ENCODE results near the gene CTIF. TPM values are rescaled to one million over a fixed set of nuclear protein-coding genes. Genes with fewer than 3 reads are reported as not detected.

Gene CTIF
- total RNA-seq, 2 donors from 2014 or later = 6.1 to 7.3 TPM

DNA sequence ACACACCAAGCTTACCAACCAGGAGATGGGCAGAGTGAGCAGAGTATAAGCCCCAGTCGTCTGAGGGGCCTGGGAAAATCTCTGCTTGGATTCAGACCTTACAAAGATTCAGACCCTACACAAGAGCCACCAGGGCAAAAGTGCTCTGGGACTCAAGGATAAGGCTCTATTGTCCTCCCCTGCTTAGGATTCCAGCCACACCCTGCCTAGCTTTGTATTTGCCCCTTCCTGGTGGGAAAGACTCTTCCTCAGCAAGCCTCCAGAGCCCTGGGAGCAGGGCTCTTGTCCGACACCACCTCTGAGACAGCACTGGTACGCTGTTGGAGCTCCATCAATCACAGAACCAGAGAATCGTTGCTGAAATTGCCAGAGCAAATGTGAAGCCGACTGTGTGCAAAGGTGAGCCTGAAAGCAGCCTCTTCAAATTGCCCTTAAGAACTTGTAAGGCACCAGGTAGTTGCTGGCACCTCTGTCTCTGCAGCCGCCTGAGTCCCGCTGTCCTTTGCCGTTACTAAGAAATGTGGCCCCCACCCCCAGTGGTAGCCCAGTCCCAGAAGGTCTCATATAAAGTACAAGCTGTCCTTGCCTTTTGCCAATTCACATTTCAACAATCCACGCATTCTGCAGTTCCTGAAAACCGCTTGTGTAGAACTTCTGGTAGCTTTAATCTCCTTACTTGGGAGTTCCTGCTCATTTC is 148.7 kb downstream of the CTIF start:
- no peak overlapping the region for H3K27ac Mint-ChIP-seq
- peaks cover 22% of the 10 kb centered on the region for H3K27me3 Mint-ChIP-seq
- peaks cover 3% of the 10 kb centered on the region for H3K36me3 Mint-ChIP-seq (ENCODE audit: low read depth)
- H3K4me3 Mint-ChIP-seq = no peak overlapping the region
- no peaks in the 10 kb centered on the region for H3K9me3 ChIP-seq (ENCODE audit: control insufficient read depth, low read length, poor library complexity, severe bottlenecking)
- no peak for DNase-seq
- no peak for ATAC-seq
- H3K4me1 Mint-ChIP-seq = peaks cover 2% of the 10 kb centered on the region

DNA sequence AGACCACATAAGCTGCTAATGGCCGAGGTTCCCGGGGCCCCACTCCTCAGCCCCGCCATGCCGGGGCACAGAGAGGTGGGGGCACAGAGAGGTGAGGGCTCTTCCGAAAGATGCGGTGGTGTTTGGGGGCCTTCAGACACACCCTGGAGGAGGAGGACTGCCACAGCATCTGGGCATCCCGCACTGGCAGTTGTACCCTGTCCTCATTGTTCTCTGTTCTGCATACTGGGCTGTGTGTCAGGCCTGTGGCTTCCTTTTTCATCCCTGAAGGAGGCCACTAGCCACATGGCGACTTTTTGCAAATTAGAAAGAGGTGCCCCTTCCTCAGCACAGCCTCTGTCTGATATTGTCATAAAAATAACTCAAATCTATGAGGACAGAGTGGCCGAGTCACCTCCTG is 150.1 kb downstream of the CTIF start:
- Mint-ChIP-seq H3K4me1 (peaks cover 2% of the 10 kb centered on the region), H3K4me3 (no peak overlapping the region), H3K36me3 (ENCODE audit: low read depth) (peaks cover 3% of the 10 kb centered on the region), H3K27me3 (peaks cover 22% of the 10 kb centered on the region), H3K27ac (no peak overlapping the region)
- H3K9me3 ChIP-seq (ENCODE audit: control insufficient read depth, low read length, poor library complexity, severe bottlenecking) = no peaks in the 10 kb centered on the region
- ATAC-seq = no peak
- DNase-seq = no peak

DNA sequence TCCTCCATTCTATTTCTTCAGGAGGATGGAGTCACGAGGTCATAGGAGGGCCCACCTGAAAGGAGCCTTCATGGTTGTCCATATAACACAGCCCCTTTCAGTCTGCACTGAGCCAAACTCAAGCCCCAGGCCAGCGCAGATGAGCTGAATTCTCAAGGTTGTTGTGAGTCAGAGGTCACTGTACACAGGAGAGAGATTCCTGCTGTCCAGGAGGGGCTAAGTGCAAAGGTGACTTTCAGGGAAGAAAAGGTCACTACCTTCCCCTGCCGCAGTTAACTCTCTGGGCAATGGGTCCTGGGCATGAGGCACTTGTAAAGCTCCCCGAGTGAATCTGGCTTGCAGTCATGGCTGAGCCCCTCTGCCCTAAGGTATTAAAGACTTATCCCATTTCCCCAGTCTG is 150.7 kb downstream of the CTIF start:
- DNase-seq (no peak), ATAC-seq (no peak)
- peaks cover 22% of the 10 kb centered on the region for H3K27me3 Mint-ChIP-seq
- peaks cover 4% of the 10 kb centered on the region for H3K4me1 Mint-ChIP-seq
- H3K4me3 Mint-ChIP-seq = no peak overlapping the region
- no peaks in the 10 kb centered on the region for H3K9me3 ChIP-seq (ENCODE audit: control insufficient read depth, low read length, poor library complexity, severe bottlenecking)
- peaks cover 3% of the 10 kb centered on the region for H3K36me3 Mint-ChIP-seq (ENCODE audit: low read depth)
- H3K27ac Mint-ChIP-seq = no peak overlapping the region

DNA sequence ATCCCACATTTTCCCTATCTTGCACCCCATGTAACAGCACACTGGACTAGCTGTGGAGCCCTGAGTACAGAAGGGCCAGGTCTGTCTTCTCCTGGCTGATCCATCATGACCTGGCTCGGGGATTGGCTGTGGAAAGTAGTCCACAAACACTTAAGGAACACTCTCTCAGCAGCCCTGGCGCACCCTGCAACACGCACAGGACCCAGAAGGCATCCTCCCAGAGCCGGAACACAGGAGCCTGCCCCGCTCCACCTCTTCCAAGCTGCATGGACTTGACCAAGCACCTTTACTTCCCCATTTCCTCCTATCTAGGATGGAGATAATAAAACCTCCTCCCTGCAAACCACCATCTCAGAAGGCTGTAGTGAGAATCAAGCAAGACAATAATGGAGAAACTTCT is 151.7 kb downstream of the CTIF start:
- no peaks in the 10 kb centered on the region for H3K9me3 ChIP-seq (ENCODE audit: control insufficient read depth, low read length, poor library complexity, severe bottlenecking)
- Mint-ChIP-seq H3K4me1 (peaks cover 4% of the 10 kb centered on the region), H3K27ac (no peak overlapping the region), H3K36me3 (ENCODE audit: low read depth) (peaks cover 3% of the 10 kb centered on the region), H3K4me3 (no peak overlapping the region), H3K27me3 (peaks cover 27% of the 10 kb centered on the region)
- no peak for ATAC-seq
- no peak for DNase-seq

DNA sequence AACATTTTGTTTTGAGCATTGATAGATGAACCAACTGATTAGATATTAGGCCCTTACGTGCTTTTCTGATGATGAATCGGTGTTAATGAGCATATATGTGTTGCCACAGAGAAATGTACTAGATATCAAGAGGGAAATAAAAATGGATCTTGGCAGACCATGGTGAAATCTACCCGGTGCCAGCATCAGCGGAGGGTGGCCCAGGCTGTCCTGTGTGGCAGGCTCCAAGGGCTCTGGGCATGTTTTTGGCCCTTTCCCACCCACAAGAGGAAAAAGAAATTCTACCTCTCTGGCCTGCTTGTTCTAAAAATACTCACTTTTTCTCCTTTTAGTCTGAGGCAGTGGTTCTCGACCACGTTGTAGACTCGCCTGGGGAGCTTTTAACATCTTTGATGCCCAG is 154.2 kb downstream of the CTIF start:
- H3K27ac Mint-ChIP-seq = no peak overlapping the region
- ATAC-seq (no peak), DNase-seq (no peak)
- no peaks in the 10 kb centered on the region for H3K9me3 ChIP-seq (ENCODE audit: control insufficient read depth, low read length, poor library complexity, severe bottlenecking)
- peaks cover 4% of the 10 kb centered on the region for H3K4me1 Mint-ChIP-seq
- H3K4me3 Mint-ChIP-seq = no peak overlapping the region
- H3K36me3 Mint-ChIP-seq (ENCODE audit: low read depth) = no peaks in the 10 kb centered on the region
- peaks cover 21% of the 10 kb centered on the region for H3K27me3 Mint-ChIP-seq

DNA sequence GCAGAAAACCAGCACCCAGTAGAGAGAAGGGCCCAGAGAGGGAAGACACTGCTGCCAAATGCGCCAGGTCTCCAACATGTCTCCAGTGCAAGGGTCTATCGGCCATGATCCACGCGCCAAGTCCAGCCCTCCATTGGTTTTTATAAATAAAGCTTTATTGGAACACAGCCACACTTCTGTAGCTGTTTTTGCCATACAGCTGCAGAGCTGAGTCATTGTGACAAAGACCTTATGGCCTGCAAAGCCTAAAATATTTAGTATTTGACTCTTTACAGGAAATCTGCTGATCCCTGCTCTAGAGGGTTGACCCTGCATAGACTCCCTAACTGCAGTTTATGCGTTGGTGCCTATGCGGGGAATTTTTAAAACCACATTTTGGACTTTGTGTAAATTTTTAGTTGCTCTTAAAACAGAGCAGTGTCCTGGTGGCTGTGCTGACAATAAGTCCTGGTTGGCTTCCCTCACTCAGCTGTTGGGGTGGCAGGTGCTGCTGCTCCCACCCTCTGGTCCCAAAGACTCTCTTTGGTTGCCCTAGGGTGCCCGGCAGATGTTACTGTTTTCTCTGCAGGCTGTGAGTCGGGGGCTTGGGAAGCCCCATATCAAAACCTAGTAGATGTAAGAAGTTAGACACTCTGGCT is 154.9 kb downstream of the CTIF start:
- no peaks in the 10 kb centered on the region for H3K36me3 Mint-ChIP-seq (ENCODE audit: low read depth)
- DNase-seq (no peak), ATAC-seq (no peak)
- peaks cover 4% of the 10 kb centered on the region for H3K4me1 Mint-ChIP-seq
- H3K9me3 ChIP-seq (ENCODE audit: control insufficient read depth, low read length, poor library complexity, severe bottlenecking) = no peaks in the 10 kb centered on the region
- peaks cover 21% of the 10 kb centered on the region for H3K27me3 Mint-ChIP-seq
- H3K4me3 Mint-ChIP-seq = no peak overlapping the region
- no peak overlapping the region for H3K27ac Mint-ChIP-seq

DNA sequence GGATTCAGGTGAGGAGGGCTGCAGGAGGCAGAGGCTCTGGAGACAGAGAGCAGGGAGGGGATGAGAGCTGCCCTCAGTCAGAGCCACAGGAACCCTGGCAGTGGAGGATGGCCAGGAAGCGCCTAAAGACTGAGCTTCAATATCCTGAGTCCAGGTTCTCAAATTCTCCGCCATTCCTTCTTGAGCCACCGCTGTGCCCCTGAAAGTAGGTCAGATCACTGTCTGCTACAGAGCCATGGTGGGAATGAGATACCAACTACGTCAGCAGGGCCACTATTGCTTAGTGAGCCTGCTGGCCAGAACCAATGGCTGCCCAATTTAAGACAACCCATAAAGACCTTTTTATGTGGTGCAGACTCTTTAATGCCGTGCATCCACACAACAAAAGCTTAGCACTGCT is 155.5 kb downstream of the CTIF start:
- Mint-ChIP-seq H3K36me3 (ENCODE audit: low read depth) (no peaks in the 10 kb centered on the region), H3K27me3 (peaks cover 21% of the 10 kb centered on the region), H3K4me1 (peaks cover 4% of the 10 kb centered on the region), H3K27ac (no peak overlapping the region), H3K4me3 (no peak overlapping the region)
- DNase-seq (no peak), ATAC-seq (no peak)
- H3K9me3 ChIP-seq (ENCODE audit: control insufficient read depth, low read length, poor library complexity, severe bottlenecking) = no peaks in the 10 kb centered on the region

DNA sequence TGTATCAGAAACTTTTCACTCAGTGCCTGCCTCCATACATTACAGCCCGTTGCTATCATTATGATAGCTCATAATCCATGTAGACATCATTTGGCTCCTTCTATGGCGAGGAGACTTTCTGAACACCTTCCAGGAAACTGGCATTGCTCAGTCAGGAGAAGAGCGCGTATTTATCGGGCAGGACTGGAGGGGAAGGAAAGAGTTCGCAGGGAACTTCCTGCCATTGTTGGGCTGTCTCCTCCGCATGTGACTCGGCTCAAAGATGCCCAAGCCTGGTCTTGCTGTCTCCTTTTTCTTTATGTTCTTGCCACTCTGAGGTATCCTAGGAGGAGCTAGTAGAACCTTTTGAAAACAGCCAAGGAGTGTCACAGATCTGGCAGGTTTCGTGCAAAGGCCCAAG is 156.8 kb downstream of the CTIF start:
- no peak overlapping the region for H3K4me3 Mint-ChIP-seq
- H3K27me3 Mint-ChIP-seq = peaks cover 14% of the 10 kb centered on the region
- ATAC-seq (no peak), DNase-seq (no peak)
- peaks cover 4% of the 10 kb centered on the region for H3K4me1 Mint-ChIP-seq
- H3K9me3 ChIP-seq (ENCODE audit: control insufficient read depth, low read length, poor library complexity, severe bottlenecking) = no peaks in the 10 kb centered on the region
- H3K36me3 Mint-ChIP-seq (ENCODE audit: low read depth) = no peaks in the 10 kb centered on the region
- no peak overlapping the region for H3K27ac Mint-ChIP-seq

DNA sequence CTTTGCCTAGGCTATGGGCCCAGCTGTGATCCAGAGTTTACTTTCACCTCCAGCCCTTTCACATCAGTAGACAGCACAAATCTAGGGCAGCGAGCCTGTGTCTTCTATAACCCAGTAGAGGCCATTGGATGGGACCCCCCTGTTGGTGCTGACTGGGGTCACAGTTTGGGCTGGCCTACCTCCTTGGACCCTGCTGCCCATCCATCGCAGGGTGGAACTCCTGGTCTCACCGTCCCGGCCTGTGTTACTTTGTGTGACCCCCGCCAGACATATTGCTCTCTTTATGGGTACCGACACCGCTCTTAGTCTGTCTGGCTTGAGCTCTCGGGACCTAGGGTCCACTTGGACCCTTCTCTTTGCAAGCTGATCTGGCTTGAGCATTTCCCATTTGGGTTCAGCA is 157.4 kb downstream of the CTIF start:
- Mint-ChIP-seq H3K4me3 (no peak overlapping the region), H3K36me3 (ENCODE audit: low read depth) (no peaks in the 10 kb centered on the region), H3K27me3 (peaks cover 13% of the 10 kb centered on the region), H3K27ac (no peak overlapping the region), H3K4me1 (peaks cover 4% of the 10 kb centered on the region)
- ATAC-seq (no peak), DNase-seq (no peak)
- no peaks in the 10 kb centered on the region for H3K9me3 ChIP-seq (ENCODE audit: control insufficient read depth, low read length, poor library complexity, severe bottlenecking)

DNA sequence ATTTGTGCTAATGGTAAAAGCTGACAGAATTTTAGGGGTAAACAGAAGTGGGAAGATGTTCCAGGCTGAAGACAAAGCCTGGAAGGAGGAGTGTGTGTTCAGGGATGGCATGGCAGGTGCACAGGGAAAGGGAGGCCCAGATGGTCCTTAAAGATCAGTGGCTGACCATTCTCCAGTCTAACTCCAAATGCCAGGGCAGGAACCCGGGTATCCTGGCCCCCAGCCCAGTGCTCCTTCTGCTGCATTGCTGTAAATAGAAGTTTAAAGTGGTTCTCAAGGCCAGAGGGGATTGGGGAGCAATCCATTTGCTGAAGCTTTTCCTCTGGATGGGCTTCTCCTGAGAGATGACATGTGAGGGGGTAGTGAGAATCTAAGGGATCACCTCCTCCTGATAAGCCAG is 158.6 kb downstream of the CTIF start:
- Mint-ChIP-seq H3K36me3 (ENCODE audit: low read depth) (no peaks in the 10 kb centered on the region), H3K27ac (no peak overlapping the region), H3K4me3 (no peak overlapping the region), H3K4me1 (peaks cover 5% of the 10 kb centered on the region), H3K27me3 (peaks cover 6% of the 10 kb centered on the region)
- ATAC-seq (no peak), DNase-seq (no peak)
- no peaks in the 10 kb centered on the region for H3K9me3 ChIP-seq (ENCODE audit: control insufficient read depth, low read length, poor library complexity, severe bottlenecking)

DNA sequence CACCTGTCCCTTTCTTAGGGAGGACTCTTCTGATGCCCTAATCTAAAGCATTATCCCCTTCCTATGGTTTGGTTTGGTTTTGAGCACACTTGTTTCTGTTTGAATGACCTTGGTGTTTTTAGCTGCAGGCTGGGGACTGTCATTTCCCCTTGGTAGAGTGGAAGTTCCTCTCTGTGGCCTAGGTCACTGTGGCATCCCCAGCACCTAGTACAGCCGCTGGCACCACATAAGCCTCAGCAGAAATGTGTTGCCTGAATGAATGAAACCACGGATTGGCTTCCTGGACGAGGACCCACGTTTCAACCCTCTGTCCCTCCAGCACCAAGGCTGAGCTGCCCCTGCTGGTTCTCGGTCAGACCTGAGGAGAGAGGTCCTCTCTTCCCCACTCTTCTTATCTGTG is 159.9 kb downstream of the CTIF start:
- H3K36me3 Mint-ChIP-seq (ENCODE audit: low read depth) = no peaks in the 10 kb centered on the region
- ATAC-seq (no peak), DNase-seq (no peak)
- peaks cover 6% of the 10 kb centered on the region for H3K27me3 Mint-ChIP-seq
- H3K4me1 Mint-ChIP-seq = peaks cover 8% of the 10 kb centered on the region
- H3K4me3 Mint-ChIP-seq = no peak overlapping the region
- H3K9me3 ChIP-seq (ENCODE audit: control insufficient read depth, low read length, poor library complexity, severe bottlenecking) = no peaks in the 10 kb centered on the region
- H3K27ac Mint-ChIP-seq = no peak overlapping the region

DNA sequence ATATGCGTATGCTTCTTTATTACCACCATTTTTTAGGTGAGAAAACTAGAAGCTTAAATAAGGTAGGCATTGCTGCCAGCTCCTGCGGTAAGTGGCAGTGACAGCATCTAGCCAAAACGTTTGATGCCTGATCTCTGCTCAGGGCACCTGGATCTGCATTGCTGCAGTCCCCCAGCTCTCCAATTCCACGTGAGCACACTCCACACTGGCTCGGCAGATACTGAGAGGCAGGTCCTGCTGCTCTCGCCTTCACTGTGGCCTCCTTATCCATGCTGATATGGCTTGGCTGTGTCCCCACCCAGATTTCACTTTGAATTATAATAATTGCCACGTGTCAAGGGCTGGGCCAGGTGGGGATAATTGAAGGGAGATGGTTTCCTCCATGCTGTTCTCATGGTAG is 160.9 kb downstream of the CTIF start:
- ATAC-seq = no peak

DNA sequence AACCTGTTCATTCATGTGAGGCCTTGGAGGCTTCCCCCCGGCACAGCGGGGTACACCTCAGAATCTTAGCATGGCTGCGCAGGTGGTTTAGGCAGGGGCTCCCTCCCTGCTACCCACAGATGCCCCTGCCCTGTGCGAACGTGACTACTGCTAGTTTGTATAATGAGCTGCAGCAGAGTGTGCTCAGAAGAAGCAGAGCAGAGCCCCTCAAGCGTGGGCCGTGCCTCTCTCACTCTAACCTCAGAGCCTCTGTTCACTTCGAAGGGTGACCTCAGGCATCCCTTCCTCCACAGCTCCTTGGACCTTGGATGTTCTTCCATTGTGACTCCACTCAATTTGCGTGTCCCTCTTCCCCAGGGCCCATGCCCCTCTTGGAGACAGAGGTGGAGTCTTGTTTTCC is 161.6 kb downstream of the CTIF start:
- Mint-ChIP-seq H3K4me1 (peaks cover 9% of the 10 kb centered on the region), H3K27ac (no peak overlapping the region)

More for the DNA sequence above, 160.9 kb downstream of the CTIF start:
- H3K27ac Mint-ChIP-seq = no peak overlapping the region
- H3K4me1 Mint-ChIP-seq = peaks cover 6% of the 10 kb centered on the region
- H3K27me3 Mint-ChIP-seq = peaks cover 3% of the 10 kb centered on the region
- H3K36me3 Mint-ChIP-seq (ENCODE audit: low read depth) = no peaks in the 10 kb centered on the region
- H3K9me3 ChIP-seq (ENCODE audit: control insufficient read depth, low read length, poor library complexity, severe bottlenecking) = no peaks in the 10 kb centered on the region
- no peak overlapping the region for H3K4me3 Mint-ChIP-seq
- DNase-seq = no peak

More for the DNA sequence above, 161.6 kb downstream of the CTIF start:
- Mint-ChIP-seq H3K36me3 (ENCODE audit: low read depth) (no peaks in the 10 kb centered on the region), H3K4me3 (no peak overlapping the region), H3K27me3 (no peaks in the 10 kb centered on the region)
- ATAC-seq (no peak), DNase-seq (no peak)
- H3K9me3 ChIP-seq (ENCODE audit: control insufficient read depth, low read length, poor library complexity, severe bottlenecking) = no peaks in the 10 kb centered on the region

Measured in T-helper 17 cell (primary cell).